Ishikawa (cell line): ENCODE measurements around the gene RYR1.

Experiments used
- CEBPB ChIP-seq: IDR thresholded peaks from 2 replicates; pipeline ENCODE4 v1.6.1; 2012
- CREB1 ChIP-seq: IDR thresholded peaks from 2 replicates; pipeline ENCODE4 v1.6.1; 2012; ENCODE audit warnings: low read depth
- EGR1 ChIP-seq: IDR thresholded peaks from 2 replicates; pipeline ENCODE4 v1.6.1; 2012
- EP300 ChIP-seq: IDR thresholded peaks from 2 replicates; pipeline ENCODE4 v1.6.1; 2012; ENCODE audit warnings: borderline replicate concordance
- FOXM1 ChIP-seq: IDR thresholded peaks from 2 replicates; pipeline ENCODE4 v1.6.1; 2012; ENCODE audit warnings: low read depth, borderline replicate concordance
- NFIC ChIP-seq: IDR thresholded peaks from 2 replicates; pipeline ENCODE4 v1.6.1; 2012
- RAD21 ChIP-seq: IDR thresholded peaks from 2 replicates; pipeline ENCODE4 v1.6.1; 2012; ENCODE audit warnings: low read depth
- TAF1 ChIP-seq: IDR thresholded peaks from 2 replicates; pipeline ENCODE4 v1.6.1; 2012; ENCODE audit warnings: low read depth, mild to moderate bottlenecking
- TCF12 ChIP-seq: IDR thresholded peaks from 2 replicates; pipeline ENCODE4 v1.6.1; 2012; ENCODE audit warnings: low read depth
- TEAD4 ChIP-seq: IDR thresholded peaks from 2 replicates; pipeline ENCODE4 v1.6.1; 2012
- YY1 ChIP-seq: IDR thresholded peaks from 2 replicates; pipeline ENCODE4 v1.6.1; 2012; ENCODE audit warnings: low read depth
- ZBTB7A ChIP-seq: IDR thresholded peaks from 2 replicates; pipeline ENCODE4 v1.6.1; 2012; ENCODE audit warnings: low read depth
- TF ChIP-seq, protein P1 (sequence below): IDR thresholded peaks from 2 replicates; pipeline ENCODE4 v1.6.1; 2012; ENCODE audit warnings: low read depth, mild to moderate bottlenecking
- TF ChIP-seq, protein P2 (sequence below): IDR thresholded peaks from 2 replicates; pipeline ENCODE4 v1.6.1; 2012
- TF ChIP-seq, protein P3 (sequence below): IDR thresholded peaks from 2 replicates; pipeline ENCODE4 v1.6.1; 2012

Gene RYR1

DNA sequence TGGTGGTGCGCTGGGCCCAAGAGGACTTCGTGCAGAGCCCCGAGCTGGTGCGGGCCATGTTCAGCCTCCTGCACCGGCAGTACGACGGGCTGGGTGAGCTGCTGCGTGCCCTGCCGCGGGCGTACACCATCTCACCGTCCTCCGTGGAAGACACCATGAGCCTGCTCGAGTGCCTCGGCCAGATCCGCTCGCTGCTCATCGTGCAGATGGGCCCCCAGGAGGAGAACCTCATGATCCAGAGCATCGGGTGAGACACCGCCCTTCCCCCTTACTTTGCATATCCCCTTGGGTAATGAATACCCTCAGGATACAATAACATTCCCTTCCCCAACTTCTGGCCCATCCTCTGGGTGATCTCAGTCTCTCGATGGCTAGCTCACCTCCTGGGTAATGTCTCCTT, 60.9 kb downstream of the RYR1 start:
- TF ChIP-seq FOXM1 (no peak), CEBPB (no peak), RAD21 (no peak), TEAD4 (no peak), NFIC (no peak), YY1 (no peak), EP300 (no peak), TCF12 (no peak), CREB1 (no peak), TAF1 (no peak), EGR1 (no peak), ZBTB7A (no peak)
- TF ChIP-seq, protein P1, sequence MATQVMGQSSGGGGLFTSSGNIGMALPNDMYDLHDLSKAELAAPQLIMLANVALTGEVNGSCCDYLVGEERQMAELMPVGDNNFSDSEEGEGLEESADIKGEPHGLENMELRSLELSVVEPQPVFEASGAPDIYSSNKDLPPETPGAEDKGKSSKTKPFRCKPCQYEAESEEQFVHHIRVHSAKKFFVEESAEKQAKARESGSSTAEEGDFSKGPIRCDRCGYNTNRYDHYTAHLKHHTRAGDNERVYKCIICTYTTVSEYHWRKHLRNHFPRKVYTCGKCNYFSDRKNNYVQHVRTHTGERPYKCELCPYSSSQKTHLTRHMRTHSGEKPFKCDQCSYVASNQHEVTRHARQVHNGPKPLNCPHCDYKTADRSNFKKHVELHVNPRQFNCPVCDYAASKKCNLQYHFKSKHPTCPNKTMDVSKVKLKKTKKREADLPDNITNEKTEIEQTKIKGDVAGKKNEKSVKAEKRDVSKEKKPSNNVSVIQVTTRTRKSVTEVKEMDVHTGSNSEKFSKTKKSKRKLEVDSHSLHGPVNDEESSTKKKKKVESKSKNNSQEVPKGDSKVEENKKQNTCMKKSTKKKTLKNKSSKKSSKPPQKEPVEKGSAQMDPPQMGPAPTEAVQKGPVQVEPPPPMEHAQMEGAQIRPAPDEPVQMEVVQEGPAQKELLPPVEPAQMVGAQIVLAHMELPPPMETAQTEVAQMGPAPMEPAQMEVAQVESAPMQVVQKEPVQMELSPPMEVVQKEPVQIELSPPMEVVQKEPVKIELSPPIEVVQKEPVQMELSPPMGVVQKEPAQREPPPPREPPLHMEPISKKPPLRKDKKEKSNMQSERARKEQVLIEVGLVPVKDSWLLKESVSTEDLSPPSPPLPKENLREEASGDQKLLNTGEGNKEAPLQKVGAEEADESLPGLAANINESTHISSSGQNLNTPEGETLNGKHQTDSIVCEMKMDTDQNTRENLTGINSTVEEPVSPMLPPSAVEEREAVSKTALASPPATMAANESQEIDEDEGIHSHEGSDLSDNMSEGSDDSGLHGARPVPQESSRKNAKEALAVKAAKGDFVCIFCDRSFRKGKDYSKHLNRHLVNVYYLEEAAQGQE, result no peak
- TF ChIP-seq, protein P2, sequence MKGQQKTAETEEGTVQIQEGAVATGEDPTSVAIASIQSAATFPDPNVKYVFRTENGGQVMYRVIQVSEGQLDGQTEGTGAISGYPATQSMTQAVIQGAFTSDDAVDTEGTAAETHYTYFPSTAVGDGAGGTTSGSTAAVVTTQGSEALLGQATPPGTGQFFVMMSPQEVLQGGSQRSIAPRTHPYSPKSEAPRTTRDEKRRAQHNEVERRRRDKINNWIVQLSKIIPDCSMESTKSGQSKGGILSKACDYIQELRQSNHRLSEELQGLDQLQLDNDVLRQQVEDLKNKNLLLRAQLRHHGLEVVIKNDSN, result no peak
- TF ChIP-seq, protein P3, sequence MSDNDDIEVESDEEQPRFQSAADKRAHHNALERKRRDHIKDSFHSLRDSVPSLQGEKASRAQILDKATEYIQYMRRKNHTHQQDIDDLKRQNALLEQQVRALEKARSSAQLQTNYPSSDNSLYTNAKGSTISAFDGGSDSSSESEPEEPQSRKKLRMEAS, result no peak

GRCh38 chr19:38496116-38496515, 62.6 kb downstream of the RYR1 start:
- TF ChIP-seq CREB1, result no peak
- TF ChIP-seq ZBTB7A, result no peak

- TF ChIP-seq ZBTB7A (no peak), EGR1 (no peak), EP300 (no peak), TCF12 (no peak), NFIC (no peak), FOXM1 (no peak), TAF1 (no peak), CREB1 (no peak), CEBPB (no peak), TEAD4 (no peak), RAD21 (no peak), YY1 (no peak)
- TF ChIP-seq, protein P1, result no peak
- TF ChIP-seq, protein P2, result no peak
- TF ChIP-seq, protein P3, result no peak
Measured at GRCh38 chr19:38496603-38497487, 63.4 kb downstream of the RYR1 start.

DNA sequence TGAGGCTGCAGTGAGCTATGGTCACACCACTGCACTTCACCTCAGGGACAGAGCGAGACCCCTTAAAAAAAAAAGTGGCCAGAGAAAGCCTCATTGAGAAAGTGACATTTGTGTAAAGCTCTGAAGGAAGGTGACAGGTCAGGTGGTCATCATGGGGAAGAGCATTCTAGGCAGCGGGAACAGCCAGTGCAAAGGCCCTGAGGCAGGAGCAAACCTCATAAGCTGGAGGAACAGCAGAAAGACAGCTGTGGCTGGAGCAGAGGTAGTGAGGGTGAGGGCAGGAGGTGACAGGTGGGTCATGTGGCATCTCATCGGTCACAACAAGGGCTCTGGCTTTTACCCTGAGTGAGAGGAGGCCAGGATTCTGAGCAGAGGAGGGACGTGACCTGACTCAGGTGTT, 64.4 kb downstream of the RYR1 start:
- TF ChIP-seq, protein P1, result no peak
- TF ChIP-seq YY1 (no peak), EGR1 (no peak)

- no peak for TF ChIP-seq ZBTB7A
- no peak for TF ChIP-seq YY1
- no peak for TF ChIP-seq TCF12
- no peak for TF ChIP-seq TAF1
- TF ChIP-seq, protein P1, result no peak
- TF ChIP-seq TEAD4, result no peak
Measured at GRCh38 chr19:38499532-38499931, 66.0 kb downstream of the RYR1 start.
